Measurements from ENCODE around the gene UTP25.

GRCh38 chr1:209815931-209816341 is 11.8 kb upstream of the UTP25 start:
- TF ChIP-seq EZH2 (IDR thresholded peaks at IDR 0.05; ENCODE audit: borderline replicate concordance, low read depth, low read length, severe bottlenecking) (no peak), CTCF (IDR thresholded peaks at IDR 0.05; ENCODE audit: borderline replicate concordance, extremely low read depth, low read length, poor library complexity, severe bottlenecking) (no peak)

All from DND-41 (cell line).